Panc1 (cell line): ENCODE data around the gene TCF21. TPM values are rescaled to one million over a fixed set of nuclear protein-coding genes. Genes with fewer than 3 reads are reported as not detected.

Experiments used
- ATAC-seq: fragments of 200-7000 bp; cut with Tn5 transposase; 2 replicates; pipeline ENCODE4 v1.9.1; 2020; ENCODE audit warnings: mild to moderate bottlenecking, moderate library complexity
- BruUV-seq: library from RNA; stranded (reverse); fragments of 400-500 nt; replicated peaks from 2 replicates; lab custom pipeline; 2021; lab: Mats Ljungman, UMichigan
- CTCF ChIA-PET: fragments of 300-600 bp; sonication (Branson Sonifier 250); formaldehyde crosslinking; loops from one replicate; lab custom pipeline; 2022; ENCODE audit warnings: antibody characterized with exemption; lab: Charles Lee
- POLR2A ChIA-PET: fragments of 300-600 bp; sonication (Branson Sonifier 250); formaldehyde crosslinking; loops from one replicate; lab custom pipeline; 2022; ENCODE audit warnings: antibody characterized with exemption; lab: Charles Lee
- DNase-seq: peaks from one replicate; pipeline ENCODE4 v3.0.0-alpha.2; 2010; ENCODE audit warnings: low read depth, low spot score
- H3K27ac ChIP-seq: 2 replicates; pipeline ENCODE4 v1.5.1; 2011; ENCODE audit warnings: mild to moderate bottlenecking, low read length, inconsistent platforms
- H3K27me3 ChIP-seq: fragments of 200-500 bp; sonication (Bioruptor generic); 2 replicates; pipeline ENCODE4 v1.6.0; 2014; ENCODE audit warnings: low read length, inconsistent platforms; ENCODE audit not compliant: control insufficient read depth, insufficient read depth
- H3K36me3 ChIP-seq: fragments of 200-500 bp; sonication (Bioruptor generic); 2 replicates; pipeline ENCODE4 v1.5.1; 2014; ENCODE audit warnings: inconsistent platforms, mild to moderate bottlenecking, low read length, moderate library complexity; ENCODE audit not compliant: control insufficient read depth, insufficient read depth
- H3K4me1 ChIP-seq: 2 replicates; pipeline ENCODE4 v1.5.1; 2011; ENCODE audit warnings: inconsistent platforms, mild to moderate bottlenecking, low read length, moderate library complexity; ENCODE audit not compliant: control insufficient read depth, insufficient read depth
- H3K4me3 ChIP-seq, 2 experiments: 2 replicates each; pipeline ENCODE4 v1.5.1; 2011 to 2012; ENCODE audit warnings: low read depth in 2 of 2, low read length in 2 of 2, mild to moderate bottlenecking in 2 of 2, inconsistent platforms in 1 of 2, moderate library complexity in 1 of 2
- H3K9me3 ChIP-seq: fragments of 200-500 bp; sonication (Bioruptor generic); 2 replicates; pipeline ENCODE4 v1.5.1; 2014; ENCODE audit warnings: low read depth, mild to moderate bottlenecking, inconsistent platforms, low read length, moderate library complexity; ENCODE audit not compliant: control insufficient read depth, insufficient read depth
- POLR2AphosphoS5 ChIP-seq: IDR thresholded peaks from 2 replicates; pipeline ENCODE4 v1.6.1; 2012; ENCODE audit warnings: mild to moderate bottlenecking, low read depth, low read length, moderate library complexity
- REST ChIP-seq, 2 experiments: IDR thresholded peaks; 2 replicates each; pipeline ENCODE4 v1.6.1; 2011 to 2012; ENCODE audit warnings: low read depth in 2 of 2, control low read depth in 1 of 2, low read length in 1 of 2, mild to moderate bottlenecking in 1 of 2, moderate library complexity in 1 of 2; ENCODE audit not compliant: insufficient read depth in 1 of 2
- SIN3A ChIP-seq: IDR thresholded peaks from 2 replicates; pipeline ENCODE4 v1.6.1; 2012; ENCODE audit warnings: low read depth, mild to moderate bottlenecking, low read length, moderate library complexity, borderline replicate concordance; ENCODE audit not compliant: insufficient read depth
- TCF7L2 ChIP-seq: IDR thresholded peaks from 2 replicates; pipeline ENCODE4 v1.6.1; 2011; ENCODE audit warnings: mild to moderate bottlenecking, low read depth, low read length, inconsistent platforms
- in situ Hi-C: cut with HindIII; loops from 2 replicates; pipeline ENCODE4 v1.10.0; 2016; ENCODE audit warnings: low sequenced_read_pairs, low pct_unique_long_range_greater_than_20kb
- intact Hi-C: fragments of 100-400 bp; cut with micrococcal nuclease; formaldehyde crosslinking; loops from one replicate; pipeline ENCODE4 v1.10.0; 2022; ENCODE audit not compliant: unreplicated experiment
- total RNA-seq: library from RNA; stranded (reverse); gene quantifications from one replicate; pipeline ENCODE4 v1.2.1, GENCODE V29; 2021; ENCODE audit not compliant: unreplicated experiment
- TF ChIP-seq, protein P1 (sequence below): fragments of 450-650 bp; IDR thresholded peaks from 2 replicates; pipeline ENCODE4 v1.5.1; 2017; ENCODE audit warnings: mild to moderate bottlenecking

The TCF21 gene
- total RNA-seq, 1 experiment from 2014 or later = not detected

GRCh38 chr6:133889557-133890403 is 867 bp downstream of the TCF21 start:
- TF ChIP-seq POLR2AphosphoS5 (no peak), TCF7L2 (no peak), REST (IDR thresholded peaks at IDR 0.05; ENCODE audit: insufficient read depth in 1 of 2, low read depth in 2 of 2, low read length in 1 of 2) (no peak), SIN3A (no peak)
- TF ChIP-seq, protein P1, sequence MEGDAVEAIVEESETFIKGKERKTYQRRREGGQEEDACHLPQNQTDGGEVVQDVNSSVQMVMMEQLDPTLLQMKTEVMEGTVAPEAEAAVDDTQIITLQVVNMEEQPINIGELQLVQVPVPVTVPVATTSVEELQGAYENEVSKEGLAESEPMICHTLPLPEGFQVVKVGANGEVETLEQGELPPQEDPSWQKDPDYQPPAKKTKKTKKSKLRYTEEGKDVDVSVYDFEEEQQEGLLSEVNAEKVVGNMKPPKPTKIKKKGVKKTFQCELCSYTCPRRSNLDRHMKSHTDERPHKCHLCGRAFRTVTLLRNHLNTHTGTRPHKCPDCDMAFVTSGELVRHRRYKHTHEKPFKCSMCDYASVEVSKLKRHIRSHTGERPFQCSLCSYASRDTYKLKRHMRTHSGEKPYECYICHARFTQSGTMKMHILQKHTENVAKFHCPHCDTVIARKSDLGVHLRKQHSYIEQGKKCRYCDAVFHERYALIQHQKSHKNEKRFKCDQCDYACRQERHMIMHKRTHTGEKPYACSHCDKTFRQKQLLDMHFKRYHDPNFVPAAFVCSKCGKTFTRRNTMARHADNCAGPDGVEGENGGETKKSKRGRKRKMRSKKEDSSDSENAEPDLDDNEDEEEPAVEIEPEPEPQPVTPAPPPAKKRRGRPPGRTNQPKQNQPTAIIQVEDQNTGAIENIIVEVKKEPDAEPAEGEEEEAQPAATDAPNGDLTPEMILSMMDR = no peak
- CTCF ChIA-PET = no interaction called here
- H3K27me3 ChIP-seq = peaks cover 46% of the 10 kb centered on the region

GRCh38 chr6:133890711-133891148 is 1.8 kb downstream of the TCF21 start:
- ChIA-PET POLR2A (no interaction called here), CTCF (no interaction called here)
- intact Hi-C loops (no loop called here), in situ Hi-C loops (no loop called here)
- H3K27ac ChIP-seq = no peak overlapping the region
- H3K4me3 ChIP-seq = peak overlapping the region; percentile 29 to 47
- ATAC-seq (no peak), DNase-seq (no peak)
- no TSS peak for BruUV-seq
- H3K27me3 ChIP-seq = peaks cover 52% of the 10 kb centered on the region
- no peaks in the 10 kb centered on the region for H3K4me1 ChIP-seq
- no peaks in the 10 kb centered on the region for H3K9me3 ChIP-seq
- no peaks in the 10 kb centered on the region for H3K36me3 ChIP-seq
- no peak for TF ChIP-seq TCF7L2
- no peak for TF ChIP-seq SIN3A
- TF ChIP-seq REST (IDR thresholded peaks at IDR 0.05; ENCODE audit: insufficient read depth in 1 of 2, low read depth in 2 of 2, low read length in 1 of 2) = no peak
- TF ChIP-seq, protein P1 = no peak
- TF ChIP-seq POLR2AphosphoS5 = no peak

More at GRCh38 chr6:133889557-133890403, 867 bp downstream of the TCF21 start:
- BruUV-seq = no TSS peak
- in situ Hi-C loops = no loop called here
- DNase-seq (no peak), ATAC-seq (no peak)
- H3K36me3 ChIP-seq = no peaks in the 10 kb centered on the region
- intact Hi-C loops = no loop called here
- no peaks in the 10 kb centered on the region for H3K4me1 ChIP-seq
- POLR2A ChIA-PET = no interaction called here
- H3K9me3 ChIP-seq = no peaks in the 10 kb centered on the region
- no peak overlapping the region for H3K4me3 ChIP-seq
- no peak overlapping the region for H3K27ac ChIP-seq
